Tibial artery (tissue), 4 donors: ENCODE measurements around the gene CTR9.

ENCODE experiments used
- DNase-seq, 2 donors: peaks; one replicate each; pipeline ENCODE4 v3.0.0-alpha.2; 2019
- H3K27ac ChIP-seq, 2 donors: fragments of 200-600 bp; sonication (generic) in 1 of 2; 1 replicate in 1 of 2; 2 replicates in 1 of 2; pipeline ENCODE4 v1.5.1; 2018 to 2019; ENCODE audit warnings: mild to moderate bottlenecking in 1 of 2
- H3K27me3 ChIP-seq, 2 donors: fragments of 200-600 bp; sonication (generic) in 1 of 2; one replicate each; pipeline versions ENCODE4 v1.5.1 to v1.6.0; 2016 to 2019
- H3K36me3 ChIP-seq, 3 donors: fragments of 200-600 bp; sonication (generic) in 2 of 3; one replicate each; pipeline ENCODE4 v1.5.1; 2016 to 2019; ENCODE audit warnings: mild to moderate bottlenecking in 2 of 3
- H3K4me1 ChIP-seq, 4 donors: fragments of 200-600 bp; sonication (generic) in 2 of 4; 1 replicate in 3 of 4; 2 replicates in 1 of 4; pipeline ENCODE4 v1.5.1; 2016 to 2019
- H3K4me3 ChIP-seq, 2 donors: fragments of 200-600 bp; sonication (generic) in 1 of 2; 1 replicate in 1 of 2; 2 replicates in 1 of 2; pipeline ENCODE4 v1.5.1; 2018 to 2019; ENCODE audit warnings: mild to moderate bottlenecking in 2 of 2
- H3K9me3 ChIP-seq, 3 donors: fragments of 200-600 bp; sonication (generic) in 1 of 3; one replicate each; pipeline ENCODE4 v1.5.1; 2016 to 2019
- CTCF ChIP-seq, 2 experiments: fragments of 200-600 bp in 1 of 2; fragments of 450-650 bp in 1 of 2; IDR thresholded peaks; one replicate each; pipeline ENCODE4 v1.5.1; 2017 to 2019; ENCODE audit warnings: antibody characterized with exemption in 2 of 2, mild to moderate bottlenecking in 1 of 2, moderate library complexity in 1 of 2
- intact Hi-C: fragments of 100-400 bp; cut with DNase I; formaldehyde crosslinking; loops from one replicate; pipeline ENCODE4 v1.15.0; 2023; ENCODE audit warnings: low total_unique reads

CTR9 gene

GRCh38 chr11:10796191-10796590 lies 45.1 kb downstream of the CTR9 start:
- Histone ChIP-seq H3K9me3 (no peaks in the 10 kb centered on the region), H3K4me1 (peaks cover 0 to 14% (median 11%) of the 10 kb centered on the region in 4 donors), H3K4me3 (no peak overlapping the region), H3K27me3 (no peaks in the 10 kb centered on the region), H3K36me3 (peaks cover 50 to 59% (median 56%) of the 10 kb centered on the region in 3 donors), H3K27ac (no peak overlapping the region)
- intact Hi-C loops: loop anchor here (10.0 kb wide), 1 partner anchor 979 kb away; no protein-coding TSS in a partner anchor
- DNase-seq: no peak
- TF ChIP-seq CTCF (IDR thresholded peaks at IDR 0.05): no peak

GRCh38 chr11:10797001-10797400 lies 46.0 kb downstream of the CTR9 start:
- Histone ChIP-seq H3K4me3 (no peak overlapping the region), H3K27me3 (no peaks in the 10 kb centered on the region), H3K36me3 (peaks cover 59 to 68% (median 64%) of the 10 kb centered on the region in 3 donors), H3K9me3 (no peaks in the 10 kb centered on the region), H3K4me1 (peaks cover 0 to 14% (median 11%) of the 10 kb centered on the region in 4 donors), H3K27ac (no peak overlapping the region)
- intact Hi-C loops: loop anchor here (10.0 kb wide), 1 partner anchor 978 kb away; no protein-coding TSS in a partner anchor
- TF ChIP-seq CTCF (IDR thresholded peaks at IDR 0.05): no peak
- no peak for DNase-seq

GRCh38 chr11:10797531-10797930 lies 46.5 kb downstream of the CTR9 start:
- no peak for TF ChIP-seq CTCF (IDR thresholded peaks at IDR 0.05)
- no peak for DNase-seq
- no peaks in the 10 kb centered on the region for H3K27me3 ChIP-seq
- peaks cover 0 to 12% (median 11%) of the 10 kb centered on the region in 4 donors for H3K4me1 ChIP-seq
- no peak overlapping the region for H3K27ac ChIP-seq
- H3K9me3 ChIP-seq: no peaks in the 10 kb centered on the region
- peaks cover 64 to 73% (median 69%) of the 10 kb centered on the region in 3 donors for H3K36me3 ChIP-seq
- H3K4me3 ChIP-seq: no peak overlapping the region
- intact Hi-C loops: loop anchor here (10.0 kb wide), 1 partner anchor 977 kb away; no protein-coding TSS in a partner anchor

- peaks cover 73 to 82% (median 78%) of the 10 kb centered on the region in 3 donors for H3K36me3 ChIP-seq
- intact Hi-C loops: loop anchor here (10.0 kb wide), 1 partner anchor 976 kb away; no protein-coding TSS in a partner anchor
- no peak for TF ChIP-seq CTCF (IDR thresholded peaks at IDR 0.05)
- no peak overlapping the region for H3K4me3 ChIP-seq
- no peak for DNase-seq
- peaks cover 0 to 12% (median 10%) of the 10 kb centered on the region in 4 donors for H3K4me1 ChIP-seq
- H3K27me3 ChIP-seq: no peaks in the 10 kb centered on the region
- no peak overlapping the region for H3K27ac ChIP-seq
- no peaks in the 10 kb centered on the region for H3K9me3 ChIP-seq
Measured at GRCh38 chr11:10798330-10798928, 47.4 kb downstream of the CTR9 start.

- Histone ChIP-seq H3K36me3 (peaks cover 91 to 100% (median 97%) of the 10 kb centered on the region in 3 donors), H3K4me3 (no peak overlapping the region), H3K27ac (no peak overlapping the region), H3K27me3 (no peaks in the 10 kb centered on the region), H3K4me1 (peaks cover 0 to 29% (median 20%) of the 10 kb centered on the region in 4 donors), H3K9me3 (no peaks in the 10 kb centered on the region)
- DNase-seq: no peak
- TF ChIP-seq CTCF (IDR thresholded peaks at IDR 0.05): no peak
- intact Hi-C loops: no loop called here
Measured at GRCh38 chr11:10800292-10800691, 49.2 kb downstream of the CTR9 start.
